K562 (cell line): Measurements from ENCODE around the gene ACKR2. TPM values are rescaled to one million over a fixed set of nuclear protein-coding genes. Genes with fewer than 3 reads are reported as not detected.

ENCODE experiments used
- CBX3 ChIP-seq, 2 experiments: IDR thresholded peaks; 1 replicate in 1 of 2; 2 replicates in 1 of 2; pipeline ENCODE4 v1.6.1; 2012; ENCODE audit warnings: inconsistent platforms in 2 of 2, low read length in 2 of 2, borderline replicate concordance in 1 of 2, control low read depth in 1 of 2
- CHD1 ChIP-seq: fragments of 200-600 bp; sonication (generic); IDR thresholded peaks from one replicate; pipeline ENCODE4 v1.6.1; 2012; ENCODE audit warnings: mild to moderate bottlenecking, moderate library complexity, low read length, inconsistent platforms
- ESRRA ChIP-seq: fragments of 450-650 bp; IDR thresholded peaks from 2 replicates; pipeline ENCODE4 v1.6.1; 2014; ENCODE audit warnings: low read depth, mild to moderate bottlenecking, moderate library complexity, borderline replicate concordance
- GMEB1 ChIP-seq: fragments of 250-450 bp; sonication (Bioruptor Pico); IDR thresholded peaks from 2 replicates; pipeline ENCODE4 v1.4.0; 2020; ENCODE audit warnings: mild to moderate bottlenecking
- GTF2F1 ChIP-seq: IDR thresholded peaks from 2 replicates; pipeline ENCODE4 v1.6.1; 2011; ENCODE audit warnings: low read depth, low read length, improper control_type of control experiment
- HDAC6 ChIP-seq: IDR thresholded peaks from 2 replicates; pipeline ENCODE4 v1.6.1; 2012; ENCODE audit warnings: low read depth, mild to moderate bottlenecking, control low read depth, inconsistent platforms, low read length, moderate library complexity
- MAZ ChIP-seq, 2 experiments: fragments of 450-650 bp in 1 of 2; sonication (generic) in 1 of 2; formaldehyde crosslinking; IDR thresholded peaks in 1 of 2; conservative IDR thresholded peaks in 1 of 2; 2 replicates each; pipeline versions ENCODE4 v1.4.0 to v1.5.0; 2020; ENCODE audit warnings: mild to moderate bottlenecking in 1 of 2, missing genetic modification reagents in 1 of 2
- NFRKB ChIP-seq: fragments of 450-650 bp; IDR thresholded peaks from 2 replicates; pipeline ENCODE4 v1.6.1; 2016; ENCODE audit warnings: low read depth
- OTX1 ChIP-seq: fragments of 450-650 bp; formaldehyde crosslinking; IDR thresholded peaks from 2 replicates; pipeline ENCODE4 v1.4.0; 2022; ENCODE audit warnings: mild to moderate bottlenecking
- PHF21A ChIP-seq: fragments of 450-650 bp; IDR thresholded peaks from 2 replicates; pipeline ENCODE4 v1.6.1; 2017; ENCODE audit warnings: low read depth, borderline replicate concordance
- PHTF2 ChIP-seq: fragments of 250-450 bp; sonication (Bioruptor Pico); IDR thresholded peaks from 2 replicates; pipeline ENCODE4 v1.5.0; 2021; ENCODE audit warnings: mild to moderate bottlenecking
- PKNOX1 ChIP-seq: fragments of 450-650 bp; IDR thresholded peaks from 2 replicates; pipeline ENCODE4 v1.6.1; 2016
- POLR2H ChIP-seq: IDR thresholded peaks from 2 replicates; pipeline ENCODE4 v1.6.1; 2016; ENCODE audit warnings: missing genetic modification characterization, low read depth, mild to moderate bottlenecking, control low read depth, missing compliant biosample characterization, moderate library complexity
- POU5F1 ChIP-seq: fragments of 150-350 bp; IDR thresholded peaks from 2 replicates; pipeline ENCODE4 v1.6.1; 2014; ENCODE audit warnings: borderline replicate concordance, low read length, low read depth, mild to moderate bottlenecking; ENCODE audit not compliant: partially characterized antibody
- PTTG1 ChIP-seq: fragments of 450-650 bp; IDR thresholded peaks from 2 replicates; pipeline ENCODE4 v1.6.1; 2016; ENCODE audit warnings: low read depth, mild to moderate bottlenecking, missing genetic modification characterization, missing compliant biosample characterization
- RBFOX2 ChIP-seq: fragments of 200-400 bp; formaldehyde crosslinking; IDR thresholded peaks from 2 replicates; pipeline ENCODE4 v1.6.1; 2017; ENCODE audit warnings: low read depth, mild to moderate bottlenecking, low read length, moderate library complexity
- RBM15 ChIP-seq: fragments of 200-400 bp; formaldehyde crosslinking; IDR thresholded peaks from 2 replicates; pipeline ENCODE4 v1.6.1; 2018; ENCODE audit warnings: mild to moderate bottlenecking, low read length, moderate library complexity; ENCODE audit not compliant: insufficient read depth
- RBM17 ChIP-seq: fragments of 200-400 bp; formaldehyde crosslinking; IDR thresholded peaks from 2 replicates; pipeline ENCODE4 v1.6.1; 2017; ENCODE audit warnings: low read depth, mild to moderate bottlenecking, low read length, borderline replicate concordance
- RCOR1 ChIP-seq, 2 experiments: IDR thresholded peaks; 2 replicates each; pipeline ENCODE4 v1.6.1; 2012; ENCODE audit warnings: low read depth in 2 of 2, low read length in 2 of 2, borderline replicate concordance in 1 of 2, improper control_type of control experiment in 1 of 2
- TAF1 ChIP-seq: IDR thresholded peaks from 2 replicates; pipeline ENCODE4 v1.6.1; 2011; ENCODE audit warnings: mild to moderate bottlenecking, low read length, moderate library complexity; ENCODE audit not compliant: insufficient read depth, control insufficient read depth, severe bottlenecking; ENCODE audit errors: extremely low read depth
- TAF9B ChIP-seq: fragments of 450-650 bp; IDR thresholded peaks from 2 replicates; pipeline ENCODE4 v1.6.1; 2018; ENCODE audit warnings: mild to moderate bottlenecking; ENCODE audit not compliant: partially characterized antibody
- TGIF2 ChIP-seq: sonication (generic); formaldehyde crosslinking; IDR thresholded peaks from 2 replicates; pipeline ENCODE4 v1.8.1; 2022; ENCODE audit warnings: mild to moderate bottlenecking, missing genetic modification reagents, moderate library complexity
- ZNF41 ChIP-seq: fragments of 250-450 bp; sonication (Bioruptor Pico); conservative IDR thresholded peaks from 2 replicates; pipeline ENCODE4 v1.4.0; 2020; ENCODE audit warnings: mild to moderate bottlenecking
- ZNF740 ChIP-seq, 3 experiments: fragments of 200-800 bp in 1 of 3; sonication (Bioruptor generic) in 1 of 3; sonication (generic) in 1 of 3; formaldehyde crosslinking in 1 of 3; IDR thresholded peaks; 2 replicates each; pipeline versions ENCODE4 v1.6.1 to v1.8.0; 2016 to 2022; ENCODE audit warnings: mild to moderate bottlenecking in 2 of 3, missing compliant biosample characterization in 2 of 3, missing genetic modification characterization in 2 of 3, missing genetic modification reagents in 1 of 3
- polyA plus RNA-seq, 8 experiments: library from polyadenylated mRNA; depleted of rRNA in 4 of 8; stranded (reverse) in 5 of 8; unstranded in 3 of 8; fragments of >200 nt; fragmentation: Nextera tagmentation in 2 of 8; fragmentation: Illumina TruSeq in 1 of 8; extraction: Ambion mirVana in 2 of 8; extraction: Trizol in 1 of 8; gene quantifications; 2 replicates each; pipeline versions ENCODE4 v1.2.1 to v1.2.3, GENCODE V29; 2011 to 2014; ENCODE audit warnings: inconsistent platforms in 1 of 8, missing spikeins in 1 of 8
- total RNA-seq, 7 experiments: library from RNA; depleted of rRNA in 6 of 7; stranded (reverse); fragments of >200 nt in 6 of 7; fragmentation: Illumina TruSeq in 2 of 7; extraction: Trizol in 2 of 7; gene quantifications; 2 replicates each; pipeline versions ENCODE4 v1.2.1 to v1.2.3, GENCODE V29; 2011 to 2021; ENCODE audit warnings: low replicate concordance in 1 of 7

The ACKR2 gene
- total and polyA plus RNA-seq, 9 of the 15 experiments (the other 6 are each of a cell fraction or from before 2014, with no cell fraction given) = 0.03 to 0.69 (median 0.25) TPM; not detected in 1

- TF ChIP-seq RBFOX2 (peak; percentile 98), ZNF740 (CRISPR knock-in tag; IDR thresholded peaks at IDR 0.05) (no peak; the same call in none of the 2 replicates), ZNF740 (tag; IDR thresholded peaks at IDR 0.05) (no peak), PTTG1 (no peak), PHTF2 (CRISPR knock-in tag) (peak; percentile 40; the same call in 1 of the 2 replicates), TAF1 (peak; percentile 88), PKNOX1 (peak; percentile 66), PHF21A (0 out of 2 replicates have a peak, but pooled peaks have one; percentile 12), GMEB1 (CRISPR knock-in tag) (peak; percentile 92), CHD1 (peak; percentile 46), CBX3 (IDR thresholded peaks at IDR 0.05; ENCODE audit: borderline replicate concordance in 1 of 2, low read length in 2 of 2) (no peak), TAF9B (peak; percentile 85), OTX1 (CRISPR knock-in tag) (peak; percentile 70), GTF2F1 (no peak; the same call in 1 of the 2 replicates), TGIF2 (CRISPR knock-in tag) (0 out of 2 replicates have a peak, but pooled peaks have one; percentile 83), RBM17 (no peak), ESRRA (peak; percentile 70; the same call in 1 of the 2 replicates), MAZ (CRISPR knock-in tag; conservative IDR thresholded peaks at IDR 0.05 in 1 of 2, IDR thresholded peaks at IDR 0.05 in 1 of 2) (peak; percentile 70 to 80), POLR2H (tag) (peak; percentile 84), HDAC6 (no peak), POU5F1 (no peak), ZNF41 (CRISPR knock-in tag) (0 out of 2 replicates have a peak, but pooled peaks have one; percentile 13), NFRKB (peak; percentile 79; the same call in 1 of the 2 replicates), RBM15 (no peak), RCOR1 (IDR thresholded peaks at IDR 0.05; ENCODE audit: borderline replicate concordance in 1 of 2, low read depth in 2 of 2, low read length in 2 of 2) (peak in 1 of 2 experiments; percentile 8; a peak in 2 of 4 replicates)
Measured at GRCh38 chr3:42804106-42804830, 5.0 kb upstream of the ACKR2 start, which contains the start of gene HIGD1A (continued).
